ENCODE measurements around the gene ANKRD12. TPM values are rescaled to one million over a fixed set of nuclear protein-coding genes. Genes with fewer than 3 reads are reported as not detected.

The ANKRD12 gene
- total RNA-seq, 6 donors from 2014 or later, result 32.8 to 80.7 (median 65.6) TPM

- no peaks in the 10 kb centered on the region for H3K4me1 ChIP-seq
- H3K36me3 ChIP-seq, result peaks cover 0 to 13% (median 0%) of the 10 kb centered on the region in 4 donors
- 87 to 89% methylated on average over 2 of the region's 2 CpGs for WGBS, 2 donors
- H3K27ac ChIP-seq, result no peak overlapping the region
- H3K27me3 ChIP-seq, result no peaks in the 10 kb centered on the region
- TF ChIP-seq POLR2AphosphoS5 (IDR thresholded peaks at IDR 0.05) (no peak), POLR2A (IDR thresholded peaks at IDR 0.05) (no peak), EP300 (IDR thresholded peaks at IDR 0.05) (no peak), CTCF (IDR thresholded peaks at IDR 0.05) (no peak)
- no peaks in the 10 kb centered on the region for H3K9me3 ChIP-seq
- DNase-seq (no peak), ATAC-seq (ENCODE audit: low FRiP score in 2 of 2) (no peak)
- no peak overlapping the region for H3K4me3 ChIP-seq
These were observed 64.6 kb downstream of the ANKRD12 start for GRCh38 chr18:9201224-9201623.

GRCh38 chr18:9204659-9205058 lies 68.1 kb downstream of the ANKRD12 start:
- DNase-seq, result no peak
- Histone ChIP-seq H3K27me3 (no peaks in the 10 kb centered on the region), H3K4me1 (no peaks in the 10 kb centered on the region), H3K9me3 (no peaks in the 10 kb centered on the region), H3K36me3 (peaks cover 0 to 16% (median 0%) of the 10 kb centered on the region in 4 donors), H3K4me3 (no peak overlapping the region), H3K27ac (no peak overlapping the region)
- TF ChIP-seq EP300 (IDR thresholded peaks at IDR 0.05) (no peak), POLR2AphosphoS5 (IDR thresholded peaks at IDR 0.05) (no peak), CTCF (IDR thresholded peaks at IDR 0.05) (no peak), POLR2A (IDR thresholded peaks at IDR 0.05) (no peak)
- 97 to 98% methylated on average over 5 of the region's 5 CpGs for WGBS, 2 donors
- no peak for ATAC-seq (ENCODE audit: low FRiP score in 2 of 2)

GRCh38 chr18:9206421-9206820 lies 69.8 kb downstream of the ANKRD12 start:
- DNase-seq, result no peak
- ATAC-seq (ENCODE audit: low FRiP score in 2 of 2), result no peak
- H3K27ac ChIP-seq, result no peak overlapping the region
- no peak overlapping the region for H3K4me3 ChIP-seq
- H3K4me1 ChIP-seq, result no peaks in the 10 kb centered on the region
- H3K36me3 ChIP-seq, result peaks cover 0 to 23% (median 2%) of the 10 kb centered on the region in 4 donors
- no peak for TF ChIP-seq EP300 (IDR thresholded peaks at IDR 0.05)
- no peak for TF ChIP-seq POLR2AphosphoS5 (IDR thresholded peaks at IDR 0.05)
- TF ChIP-seq POLR2A (IDR thresholded peaks at IDR 0.05), result no peak
- no peak for TF ChIP-seq CTCF (IDR thresholded peaks at IDR 0.05)
- WGBS, 2 donors, result 77 to 83% methylated on average over 3 of the region's 3 CpGs
- H3K27me3 ChIP-seq, result no peaks in the 10 kb centered on the region
- no peaks in the 10 kb centered on the region for H3K9me3 ChIP-seq

GRCh38 chr18:9209279-9209678 lies 72.7 kb downstream of the ANKRD12 start:
- 56 to 57% methylated on average over 4 of the region's 4 CpGs for WGBS, 2 donors
- Histone ChIP-seq H3K4me3 (no peak overlapping the region), H3K36me3 (peaks cover 0 to 36% (median 5%) of the 10 kb centered on the region in 4 donors), H3K27me3 (no peaks in the 10 kb centered on the region), H3K9me3 (no peaks in the 10 kb centered on the region), H3K27ac (no peak overlapping the region), H3K4me1 (peaks cover 0 to 6% (median 0%) of the 10 kb centered on the region in 4 donors)
- ATAC-seq (ENCODE audit: low FRiP score in 2 of 2), result peak in 1 of 2 donors; percentile 8
- no peak for DNase-seq
- no peak for TF ChIP-seq EP300 (IDR thresholded peaks at IDR 0.05)
- TF ChIP-seq POLR2A (IDR thresholded peaks at IDR 0.05), result no peak
- no peak for TF ChIP-seq POLR2AphosphoS5 (IDR thresholded peaks at IDR 0.05)
- TF ChIP-seq CTCF (IDR thresholded peaks at IDR 0.05), result no peak

- 75 to 79% methylated on average over 2 of the region's 2 CpGs for whole genome bisulfite sequencing, 2 donors
- DNase-seq, result no peak
- no peak for ATAC-seq (ENCODE audit: low FRiP score in 2 of 2)
These were observed 74.4 kb downstream of the ANKRD12 start for GRCh38 chr18:9210966-9211365.

More at GRCh38 chr18:9210966-9211365, 74.4 kb downstream of the ANKRD12 start:
- no peaks in the 10 kb centered on the region for H3K27me3 ChIP-seq
- TF ChIP-seq EP300 (IDR thresholded peaks at IDR 0.05) (no peak), POLR2AphosphoS5 (IDR thresholded peaks at IDR 0.05) (no peak), CTCF (IDR thresholded peaks at IDR 0.05) (no peak), POLR2A (IDR thresholded peaks at IDR 0.05) (no peak)
- H3K9me3 ChIP-seq, result no peaks in the 10 kb centered on the region
- H3K4me1 ChIP-seq, result peaks cover 0 to 6% (median 0%) of the 10 kb centered on the region in 4 donors
- peaks cover 0 to 52% (median 5%) of the 10 kb centered on the region in 4 donors for H3K36me3 ChIP-seq
- no peak overlapping the region for H3K4me3 ChIP-seq
- no peak overlapping the region for H3K27ac ChIP-seq

Data from upper lobe of left lung (tissue), 6 donors.